Bone marrow (tissue), 2 donors: Measurements from ENCODE around the gene SMIM1.

ENCODE experiments used
- DNase-seq, 2 donors: peaks; one replicate each; lab custom pipeline; 2025; lab: John Stamatoyannopoulos, UW

SMIM1 gene

GRCh38 chr1:3756394-3756793 is 16.2 kb upstream of the SMIM1 start:
- DNase-seq = no peak

- no peak for DNase-seq
Measured at GRCh38 chr1:3759164-3759563, 13.4 kb upstream of the SMIM1 start.

- DNase-seq = no peak
Measured at GRCh38 chr1:3759796-3760195, 12.8 kb upstream of the SMIM1 start.

- no peak for DNase-seq
Measured at GRCh38 chr1:3761296-3762010, 11.1 kb upstream of the SMIM1 start.

GRCh38 chr1:3762151-3762872 is 10.2 kb upstream of the SMIM1 start:
- no peak for DNase-seq

GRCh38 chr1:3762873-3763228 is 9.7 kb upstream of the SMIM1 start:
- no peak for DNase-seq

GRCh38 chr1:3763351-3764125 is 9.0 kb upstream of the SMIM1 start:
- DNase-seq = no peak

GRCh38 chr1:3767328-3767925 is 5.1 kb upstream of the SMIM1 start:
- DNase-seq = no peak

GRCh38 chr1:3768811-3769390 is 3.6 kb upstream of the SMIM1 start:
- no peak for DNase-seq

- DNase-seq = no peak
Measured at GRCh38 chr1:3770047-3770765, 2.3 kb upstream of the SMIM1 start.

- no peak for DNase-seq
Measured at GRCh38 chr1:3771108-3772026, 1.2 kb upstream of the SMIM1 start.

- DNase-seq = peak; percentile 61 to 64
Measured at GRCh38 chr1:3772027-3772714, 378 bp upstream of the SMIM1 start.

- no peak for DNase-seq
Measured at GRCh38 chr1:3773572-3774275, 1.2 kb downstream of the SMIM1 start.

- no peak for DNase-seq
Measured at GRCh38 chr1:3774276-3774945, 1.9 kb downstream of the SMIM1 start.

- no peak for DNase-seq
Measured at GRCh38 chr1:3774946-3775489, 2.5 kb downstream of the SMIM1 start.

GRCh38 chr1:3775490-3776230 is 3.1 kb downstream of the SMIM1 start:
- peak in 1 of 2 donors; percentile 15 for DNase-seq

- no peak for DNase-seq
Measured at GRCh38 chr1:3776231-3776961, 3.8 kb downstream of the SMIM1 start.
